ENCODE data around the gene KIF25. TPM values are rescaled to one million over a fixed set of nuclear protein-coding genes. Genes with fewer than 3 reads are reported as not detected.

KIF25 gene
- total RNA-seq, 1 donor from 2014 or later = not detected

- TF ChIP-seq, protein P1, sequence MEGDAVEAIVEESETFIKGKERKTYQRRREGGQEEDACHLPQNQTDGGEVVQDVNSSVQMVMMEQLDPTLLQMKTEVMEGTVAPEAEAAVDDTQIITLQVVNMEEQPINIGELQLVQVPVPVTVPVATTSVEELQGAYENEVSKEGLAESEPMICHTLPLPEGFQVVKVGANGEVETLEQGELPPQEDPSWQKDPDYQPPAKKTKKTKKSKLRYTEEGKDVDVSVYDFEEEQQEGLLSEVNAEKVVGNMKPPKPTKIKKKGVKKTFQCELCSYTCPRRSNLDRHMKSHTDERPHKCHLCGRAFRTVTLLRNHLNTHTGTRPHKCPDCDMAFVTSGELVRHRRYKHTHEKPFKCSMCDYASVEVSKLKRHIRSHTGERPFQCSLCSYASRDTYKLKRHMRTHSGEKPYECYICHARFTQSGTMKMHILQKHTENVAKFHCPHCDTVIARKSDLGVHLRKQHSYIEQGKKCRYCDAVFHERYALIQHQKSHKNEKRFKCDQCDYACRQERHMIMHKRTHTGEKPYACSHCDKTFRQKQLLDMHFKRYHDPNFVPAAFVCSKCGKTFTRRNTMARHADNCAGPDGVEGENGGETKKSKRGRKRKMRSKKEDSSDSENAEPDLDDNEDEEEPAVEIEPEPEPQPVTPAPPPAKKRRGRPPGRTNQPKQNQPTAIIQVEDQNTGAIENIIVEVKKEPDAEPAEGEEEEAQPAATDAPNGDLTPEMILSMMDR (IDR thresholded peaks at IDR 0.05; ENCODE audit: unreplicated experiment) = no peak
- no peak overlapping the region for H3K4me3 Mint-ChIP-seq (ENCODE audit: unreplicated experiment)
- DNase-seq (ENCODE audit: low spot score) = no peak
- H3K4me1 Mint-ChIP-seq (ENCODE audit: unreplicated experiment) = no peaks in the 10 kb centered on the region
- H3K9me3 Mint-ChIP-seq (ENCODE audit: unreplicated experiment) = no peaks in the 10 kb centered on the region
- H3K27ac Mint-ChIP-seq (ENCODE audit: unreplicated experiment) = no peak overlapping the region
- H3K27me3 Mint-ChIP-seq (ENCODE audit: unreplicated experiment) = peaks cover 2% of the 10 kb centered on the region
- no peaks in the 10 kb centered on the region for H3K36me3 Mint-ChIP-seq (ENCODE audit: low read depth, unreplicated experiment)
These were observed 22.8 kb downstream of the KIF25 start for GRCh38 chr6:168020242-168020641.

- H3K9me3 Mint-ChIP-seq (ENCODE audit: unreplicated experiment) = no peaks in the 10 kb centered on the region
These were observed 24.1 kb downstream of the KIF25 start for GRCh38 chr6:168021581-168021980.

DNA sequence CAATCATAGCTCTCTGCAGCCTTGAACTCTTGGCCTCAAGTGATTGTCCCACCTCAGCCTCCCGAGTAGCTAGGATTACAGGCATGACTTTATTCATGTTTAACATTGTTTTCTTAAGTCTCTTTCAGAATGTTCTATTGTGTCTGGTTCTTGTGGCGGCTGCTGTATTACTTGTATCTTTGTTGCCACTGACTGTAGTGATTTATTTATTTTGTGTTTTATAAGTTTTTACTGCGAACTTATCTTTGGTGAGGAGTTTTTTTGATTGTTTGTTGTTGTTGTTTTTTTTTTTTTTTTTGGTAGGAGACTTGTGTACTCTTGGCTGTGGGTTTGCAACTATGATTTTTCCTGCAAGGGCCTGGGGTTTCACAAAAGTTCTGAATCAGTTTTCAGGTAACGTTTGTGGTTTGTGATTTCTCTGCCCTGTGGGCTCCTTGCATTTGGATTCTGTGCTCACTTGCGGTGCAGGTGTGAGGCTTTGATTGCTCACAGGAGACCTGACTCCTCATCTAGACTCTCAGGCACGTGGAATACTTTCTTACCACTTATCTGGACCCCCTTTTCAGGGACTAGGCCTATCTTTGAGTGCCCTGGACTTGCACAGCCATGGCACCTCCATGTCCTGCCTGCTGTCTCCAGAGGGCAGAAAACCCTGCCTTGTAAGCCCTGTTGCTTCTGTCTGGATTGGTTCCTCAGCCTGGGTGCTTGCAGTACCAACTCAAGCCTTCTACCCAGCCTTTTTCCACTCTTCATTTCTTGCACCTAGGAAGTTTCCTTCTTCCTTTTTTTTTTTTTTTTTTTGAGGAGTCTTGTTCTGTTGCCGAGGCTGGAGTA is 25.2 kb downstream of the KIF25 start:
- H3K4me3 Mint-ChIP-seq (ENCODE audit: unreplicated experiment) = no peak overlapping the region
- no peaks in the 10 kb centered on the region for H3K9me3 Mint-ChIP-seq (ENCODE audit: unreplicated experiment)
- no peak for DNase-seq (ENCODE audit: low spot score)
- no peaks in the 10 kb centered on the region for H3K36me3 Mint-ChIP-seq (ENCODE audit: low read depth, unreplicated experiment)
- peaks cover 1% of the 10 kb centered on the region for H3K27me3 Mint-ChIP-seq (ENCODE audit: unreplicated experiment)
- TF ChIP-seq, protein P1 (IDR thresholded peaks at IDR 0.05; ENCODE audit: unreplicated experiment) = no peak
- no peaks in the 10 kb centered on the region for H3K4me1 Mint-ChIP-seq (ENCODE audit: unreplicated experiment)
- H3K27ac Mint-ChIP-seq (ENCODE audit: unreplicated experiment) = no peak overlapping the region

More at GRCh38 chr6:168021581-168021980, 24.1 kb downstream of the KIF25 start:
- Mint-ChIP-seq H3K4me3 (ENCODE audit: unreplicated experiment) (no peak overlapping the region), H3K27ac (ENCODE audit: unreplicated experiment) (no peak overlapping the region), H3K36me3 (ENCODE audit: low read depth, unreplicated experiment) (no peaks in the 10 kb centered on the region), H3K4me1 (ENCODE audit: unreplicated experiment) (no peaks in the 10 kb centered on the region), H3K27me3 (ENCODE audit: unreplicated experiment) (peaks cover 2% of the 10 kb centered on the region)
- TF ChIP-seq, protein P1 (IDR thresholded peaks at IDR 0.05; ENCODE audit: unreplicated experiment) = no peak
- DNase-seq (ENCODE audit: low spot score) = no peak

DNA sequence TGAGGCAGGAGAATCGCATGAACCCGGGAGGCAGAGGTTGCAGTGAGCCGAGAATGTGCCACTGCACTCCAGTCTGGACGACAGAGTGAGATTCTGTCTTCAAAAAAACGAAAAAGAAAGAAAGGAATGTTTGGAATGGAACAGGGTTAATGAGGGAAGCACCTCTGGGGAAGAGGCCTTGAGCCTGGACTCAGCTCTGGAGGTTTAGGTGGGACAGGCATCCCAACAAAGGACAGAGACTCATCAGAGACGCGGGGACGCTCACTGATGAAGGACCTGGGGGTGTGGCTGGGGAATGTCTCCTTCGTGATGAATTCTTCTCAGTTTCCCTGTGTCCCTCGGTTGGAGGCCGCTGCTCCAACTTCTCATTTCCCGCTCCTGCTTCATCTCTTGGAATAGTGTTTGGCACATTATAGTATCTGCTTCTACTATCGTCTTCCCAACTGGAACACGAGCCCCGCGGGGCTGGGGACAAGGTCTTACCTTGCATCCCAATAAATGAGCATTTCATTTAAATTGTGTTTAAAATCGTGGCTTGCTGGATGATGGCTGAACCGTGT is 27.6 kb downstream of the KIF25 start:
- DNase-seq (ENCODE audit: low spot score) = no peak
- Mint-ChIP-seq H3K9me3 (ENCODE audit: unreplicated experiment) (no peaks in the 10 kb centered on the region), H3K27me3 (ENCODE audit: unreplicated experiment) (no peaks in the 10 kb centered on the region), H3K4me1 (ENCODE audit: unreplicated experiment) (no peaks in the 10 kb centered on the region), H3K4me3 (ENCODE audit: unreplicated experiment) (no peak overlapping the region), H3K27ac (ENCODE audit: unreplicated experiment) (no peak overlapping the region), H3K36me3 (ENCODE audit: low read depth, unreplicated experiment) (no peaks in the 10 kb centered on the region)
- TF ChIP-seq, protein P1 (IDR thresholded peaks at IDR 0.05; ENCODE audit: unreplicated experiment) = no peak

Measured in endothelial cell (in vitro differentiated cells).